Islet of Langerhans (tissue), 1 donor: ENCODE results near the gene SRY.
"Not testable (repeated sequence)": the region's sequence is repeated elsewhere in the genome, so short reads cannot be mapped to it uniquely, and the experiment has no call there.

ENCODE experiments used
- FAIRE-seq: peaks from one replicate; lab custom pipeline; 2011; peaks lifted over from hg19 to GRCh38; lab: Jason Lieb, UNC

Gene SRY

DNA sequence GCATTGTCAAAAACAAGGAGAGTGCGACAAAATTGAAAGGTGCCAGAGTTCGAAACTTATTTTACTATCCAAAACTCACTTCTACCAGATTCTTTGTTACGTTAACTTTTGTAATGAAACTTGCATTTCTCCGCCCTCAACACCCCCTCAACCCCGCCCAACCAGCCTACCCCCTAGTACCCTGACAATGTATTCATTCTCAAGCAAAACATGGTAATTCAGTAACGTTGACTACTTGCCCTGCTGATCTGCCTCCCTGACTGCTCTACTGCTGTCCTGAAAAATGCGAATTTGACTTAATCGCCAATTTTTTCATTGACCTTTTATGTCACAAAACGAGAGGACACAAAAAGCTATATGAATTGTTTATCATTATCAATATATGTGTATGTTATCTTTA, at the start of gene SRY:
Gene SRY, minus strand, starts transcription at position 83 of the 400 bp plus-strand sequence. Its CDS starts 79 bp downstream, at position 4.
- FAIRE-seq: no peak

DNA sequence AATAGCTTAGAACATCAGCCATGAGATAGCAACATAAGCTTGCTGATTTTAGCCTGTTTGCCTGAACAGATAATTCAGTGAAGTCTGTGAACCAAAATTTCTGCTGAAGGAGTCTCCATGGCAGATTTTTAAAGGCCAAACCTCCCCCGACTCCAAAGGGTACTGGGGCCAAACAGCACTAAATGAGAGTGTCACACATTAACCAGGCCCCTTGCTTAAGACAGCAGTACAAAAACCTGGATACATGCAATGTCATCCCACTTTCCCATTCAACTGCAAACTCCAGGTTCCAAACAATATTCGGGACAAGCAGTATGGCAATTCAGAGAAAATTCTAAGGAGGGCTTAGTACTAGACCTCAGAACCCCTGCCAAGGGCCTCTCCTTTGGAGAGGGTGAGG, 49.6 kb upstream of the SRY start:
- no peak for FAIRE-seq

- FAIRE-seq: no peak
These were observed 47.7 kb upstream of the SRY start for GRCh38 chrY:2835230-2835629.

DNA sequence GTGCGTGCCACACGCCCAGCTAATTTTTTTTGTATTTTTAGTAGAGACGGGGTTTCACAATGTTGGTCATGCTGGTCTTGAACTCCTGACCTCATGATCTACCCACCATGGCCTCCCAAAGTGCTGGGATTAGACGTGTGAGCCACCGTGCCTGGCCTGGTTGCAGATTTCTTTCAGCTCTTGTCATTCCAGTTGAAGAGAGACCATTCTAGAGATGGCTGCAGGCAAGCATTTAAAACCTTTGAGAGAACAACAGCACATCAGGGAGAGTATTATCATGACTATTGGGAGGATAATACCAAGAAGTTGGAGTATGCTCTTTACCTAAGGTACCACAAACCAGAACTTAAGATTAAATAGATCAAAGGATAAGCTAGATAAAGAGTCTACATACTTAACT, 41.0 kb upstream of the SRY start:
- FAIRE-seq: no peak

- no peak for FAIRE-seq
These were observed 37.0 kb upstream of the SRY start for GRCh38 chrY:2824471-2824870.

- not testable (repeated sequence) for FAIRE-seq
These were observed 29.8 kb upstream of the SRY start for GRCh38 chrY:2817146-2817896.

GRCh38 chrY:2800246-2800645, 12.8 kb upstream of the SRY start:
- peak; percentile 82 for FAIRE-seq

GRCh38 chrY:2797991-2798390, 10.5 kb upstream of the SRY start:
- FAIRE-seq: peak; percentile 21

DNA sequence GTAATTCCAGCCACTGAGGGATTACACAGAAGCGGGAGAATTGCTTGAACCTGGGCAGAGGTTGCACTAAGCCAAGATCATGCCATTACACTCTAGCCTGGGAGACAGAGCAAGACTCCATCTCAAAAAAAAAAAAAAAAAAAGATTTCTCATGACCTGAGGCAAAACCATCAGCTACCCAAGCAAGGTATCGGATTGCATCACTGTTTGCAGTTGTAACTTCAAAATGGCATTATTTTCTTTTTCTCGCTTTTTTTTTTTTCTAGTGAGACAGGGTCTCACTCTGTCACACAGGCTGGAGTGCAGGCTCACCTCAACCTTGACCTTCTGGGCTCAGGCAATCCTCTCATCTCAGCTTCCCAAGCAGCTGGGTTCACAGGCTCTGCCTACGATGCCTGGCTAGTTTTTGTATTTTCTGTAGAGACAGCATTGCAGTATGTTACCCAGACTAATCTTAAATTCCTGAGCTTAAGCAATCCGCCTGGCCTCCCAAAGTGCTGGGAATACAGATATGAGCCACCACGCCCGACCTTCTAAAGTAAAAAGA, 9.6 kb upstream of the SRY start:
- FAIRE-seq: no peak

DNA sequence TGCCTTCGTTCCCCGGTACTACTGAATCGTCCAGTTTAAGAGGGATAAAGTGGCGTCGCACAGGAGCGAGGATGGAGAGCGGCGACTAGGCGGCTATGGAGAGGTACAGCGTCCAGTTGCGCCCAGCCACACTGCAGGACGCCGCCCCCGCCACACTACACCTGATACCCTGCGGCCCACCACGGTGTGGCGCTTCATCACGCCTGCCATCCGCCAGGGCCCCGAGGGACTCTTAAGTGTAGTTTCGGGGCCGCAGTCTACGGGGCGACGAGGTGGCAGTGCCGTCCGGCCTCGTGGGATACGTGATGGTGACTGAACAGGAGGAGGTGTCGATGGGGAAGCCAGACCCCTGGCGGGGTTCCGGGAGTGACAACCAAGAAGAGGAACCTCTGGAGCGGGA, 2.3 kb upstream of the SRY start:
- no peak for FAIRE-seq

DNA sequence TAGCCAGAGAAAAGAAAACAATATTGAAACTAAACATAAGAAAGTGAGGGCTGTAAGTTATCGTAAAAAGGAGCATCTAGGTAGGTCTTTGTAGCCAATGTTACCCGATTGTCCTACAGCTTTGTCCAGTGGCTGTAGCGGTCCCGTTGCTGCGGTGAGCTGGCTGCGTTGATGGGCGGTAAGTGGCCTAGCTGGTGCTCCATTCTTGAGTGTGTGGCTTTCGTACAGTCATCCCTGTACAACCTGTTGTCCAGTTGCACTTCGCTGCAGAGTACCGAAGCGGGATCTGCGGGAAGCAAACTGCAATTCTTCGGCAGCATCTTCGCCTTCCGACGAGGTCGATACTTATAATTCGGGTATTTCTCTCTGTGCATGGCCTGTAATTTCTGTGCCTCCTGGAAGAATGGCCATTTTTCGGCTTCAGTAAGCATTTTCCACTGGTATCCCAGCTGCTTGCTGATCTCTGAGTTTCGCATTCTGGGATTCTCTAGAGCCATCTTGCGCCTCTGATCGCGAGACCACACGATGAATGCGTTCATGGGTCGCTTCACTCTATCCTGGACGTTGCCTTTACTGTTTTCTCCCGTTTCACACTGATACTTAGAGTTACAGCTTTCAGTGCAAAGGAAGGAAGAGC, 488 bp downstream of the SRY start:
- FAIRE-seq: no peak
